Glutamatergic neuron (in vitro differentiated cells): Measurements from ENCODE around the gene CNDP2. TPM values are rescaled to one million over a fixed set of nuclear protein-coding genes. Genes with fewer than 3 reads are reported as not detected.

Source experiments
- DNase-seq: peaks from one replicate; pipeline ENCODE4 v3.0.0; 2022
- H3K27ac Mint-ChIP-seq: one replicate; pipeline ENCODE4 v1.8.0; 2020; ENCODE audit warnings: mild to moderate bottlenecking, mixed read lengths, inconsistent platforms; ENCODE audit not compliant: unreplicated experiment
- H3K27me3 Mint-ChIP-seq: one replicate; pipeline ENCODE4 v1.8.0; 2020; ENCODE audit warnings: mild to moderate bottlenecking, moderate library complexity, mixed read lengths, inconsistent platforms; ENCODE audit not compliant: unreplicated experiment
- H3K36me3 Mint-ChIP-seq: one replicate; pipeline ENCODE4 v1.8.0; 2020; ENCODE audit warnings: mild to moderate bottlenecking, mixed read lengths, inconsistent platforms; ENCODE audit not compliant: unreplicated experiment
- H3K4me1 Mint-ChIP-seq: one replicate; pipeline ENCODE4 v1.8.0; 2020; ENCODE audit warnings: mild to moderate bottlenecking, low read depth, mixed read lengths, inconsistent platforms; ENCODE audit not compliant: unreplicated experiment
- H3K4me3 Mint-ChIP-seq: one replicate; pipeline ENCODE4 v1.8.0; 2020; ENCODE audit warnings: mild to moderate bottlenecking, mixed read lengths, inconsistent platforms; ENCODE audit not compliant: unreplicated experiment
- H3K9me3 Mint-ChIP-seq: one replicate; pipeline ENCODE4 v1.8.0; 2020; ENCODE audit warnings: mild to moderate bottlenecking, moderate library complexity, mixed read lengths, inconsistent platforms; ENCODE audit not compliant: unreplicated experiment
- CTCF ChIP-seq: fragments of 200-600 bp; sonication (generic); IDR thresholded peaks from one replicate; pipeline ENCODE4 v1.5.0; 2021; ENCODE audit not compliant: partially characterized antibody, unreplicated experiment
- total RNA-seq: library from RNA; stranded (reverse); fragmentation: NEBNext Ultra II Directional; extraction: Animal tissue kit (Norgen Biotek cat#: 25700); gene quantifications from one replicate; pipeline ENCODE4 v1.2.1, GENCODE V29; 2021; ENCODE audit not compliant: unreplicated experiment

The CNDP2 gene
- total RNA-seq, 1 donor from 2014 or later: 123 TPM

GRCh38 chr18:74468547-74469061, 27.6 kb upstream of the CNDP2 start:
- H3K4me3 Mint-ChIP-seq: no peak overlapping the region
- TF ChIP-seq CTCF: no peak

GRCh38 chr18:74472312-74472711, 23.9 kb upstream of the CNDP2 start:
- H3K36me3 Mint-ChIP-seq: peaks cover 5% of the 10 kb centered on the region
- H3K4me3 Mint-ChIP-seq: no peak overlapping the region
- TF ChIP-seq CTCF: no peak
- peaks cover 1% of the 10 kb centered on the region for H3K9me3 Mint-ChIP-seq
- no peaks in the 10 kb centered on the region for H3K4me1 Mint-ChIP-seq
- no peak overlapping the region for H3K27ac Mint-ChIP-seq
- no peaks in the 10 kb centered on the region for H3K27me3 Mint-ChIP-seq
- no peak for DNase-seq

More at GRCh38 chr18:74468547-74469061, 27.6 kb upstream of the CNDP2 start:
- Mint-ChIP-seq H3K27me3 (no peaks in the 10 kb centered on the region), H3K36me3 (peaks cover 5% of the 10 kb centered on the region), H3K9me3 (peaks cover 1% of the 10 kb centered on the region), H3K27ac (no peak overlapping the region), H3K4me1 (no peaks in the 10 kb centered on the region)
- no peak for DNase-seq

- H3K4me3 Mint-ChIP-seq: no peak overlapping the region
- no peak overlapping the region for H3K27ac Mint-ChIP-seq
- H3K4me1 Mint-ChIP-seq: no peaks in the 10 kb centered on the region
- peaks cover 5% of the 10 kb centered on the region for H3K36me3 Mint-ChIP-seq
- no peaks in the 10 kb centered on the region for H3K27me3 Mint-ChIP-seq
- DNase-seq: no peak
- H3K9me3 Mint-ChIP-seq: peaks cover 1% of the 10 kb centered on the region
- TF ChIP-seq CTCF: no peak
Observed at GRCh38 chr18:74473976-74474640, 22.1 kb upstream of the CNDP2 start.

- H3K4me3 Mint-ChIP-seq: no peak overlapping the region
- no peak overlapping the region for H3K27ac Mint-ChIP-seq
- DNase-seq: peak; percentile 82
- no peaks in the 10 kb centered on the region for H3K36me3 Mint-ChIP-seq
- H3K9me3 Mint-ChIP-seq: no peaks in the 10 kb centered on the region
- no peaks in the 10 kb centered on the region for H3K4me1 Mint-ChIP-seq
- peak; percentile 90 for TF ChIP-seq CTCF
- no peaks in the 10 kb centered on the region for H3K27me3 Mint-ChIP-seq
Observed at GRCh38 chr18:74476140-74476539, 20.0 kb upstream of the CNDP2 start.

GRCh38 chr18:74477771-74478170, 18.4 kb upstream of the CNDP2 start:
- no peaks in the 10 kb centered on the region for H3K27me3 Mint-ChIP-seq
- no peak overlapping the region for H3K27ac Mint-ChIP-seq
- H3K36me3 Mint-ChIP-seq: no peaks in the 10 kb centered on the region
- no peak overlapping the region for H3K4me3 Mint-ChIP-seq
- H3K9me3 Mint-ChIP-seq: peaks cover 3% of the 10 kb centered on the region
- H3K4me1 Mint-ChIP-seq: no peaks in the 10 kb centered on the region
- no peak for DNase-seq
- no peak for TF ChIP-seq CTCF
